Thymus (tissue), 11 donors: ENCODE data around the gene PSMA7. TPM values are rescaled to one million over a fixed set of nuclear protein-coding genes. Genes with fewer than 3 reads are reported as not detected.
A peak's percentile ranks its signal among the peaks of the same experiment; 100 is the strongest.

Experiments used
- DNase-seq, 9 donors: peaks; one replicate each; pipeline ENCODE4 v3.0.0-alpha.2; 2013; ENCODE audit warnings: low spot score in 9 of 9, low read depth in 6 of 9, missing footprints in 1 of 9
- H3K27ac ChIP-seq, 2 donors: one replicate each; pipeline ENCODE4 v1.5.1; 2013; ENCODE audit warnings: control low read depth in 1 of 2, low read depth in 1 of 2, low read length in 1 of 2, mild to moderate bottlenecking in 1 of 2, moderate library complexity in 1 of 2
- H3K27me3 ChIP-seq, 2 donors: one replicate each; pipeline ENCODE4 v1.5.1; 2013; ENCODE audit warnings: low read length in 1 of 2; ENCODE audit not compliant: control insufficient read depth in 2 of 2, insufficient read depth in 1 of 2
- H3K36me3 ChIP-seq, 2 donors: one replicate each; pipeline ENCODE4 v1.5.1; 2013; ENCODE audit warnings: low read length in 1 of 2, mild to moderate bottlenecking in 1 of 2, moderate library complexity in 1 of 2; ENCODE audit not compliant: control insufficient read depth in 2 of 2, insufficient read depth in 2 of 2
- H3K4me1 ChIP-seq, 2 donors: one replicate each; pipeline ENCODE4 v1.5.1; 2013; ENCODE audit warnings: low read length in 2 of 2; ENCODE audit not compliant: control insufficient read depth in 2 of 2, insufficient read depth in 2 of 2
- H3K4me3 ChIP-seq, 2 donors: one replicate each; pipeline ENCODE4 v1.5.1; 2013; ENCODE audit warnings: low read length in 2 of 2, control low read depth in 1 of 2, mild to moderate bottlenecking in 1 of 2
- H3K9me3 ChIP-seq, 2 donors: one replicate each; pipeline ENCODE4 v1.5.1; 2013; ENCODE audit warnings: low read length in 1 of 2, mild to moderate bottlenecking in 1 of 2; ENCODE audit not compliant: control insufficient read depth in 2 of 2, insufficient read depth in 1 of 2
- WGBS: extraction: QIAGEN DNeasy Blood & Tissue Kit; methylation state at CpG from one replicate; pipeline ENCODE4 v1.1.7; 2013; 5-methylcytosine and 5-hydroxymethylcytosine counted together
- polyA plus RNA-seq: library from polyadenylated mRNA; stranded (reverse); fragments of 200-250 nt; gene quantifications from one replicate; pipeline ENCODE4 v1.2.3, GENCODE V29; 2013
- total RNA-seq: library from RNA; stranded (reverse); fragments of 120-200 nt; gene quantifications from one replicate; pipeline ENCODE4 v1.2.4, GENCODE V29; 2013
- donor health status: healthy.

Gene PSMA7
- total and polyA plus RNA-seq, 2 donors: 264 to 362 TPM

GRCh38 chr20:62183426-62184142 lies 40.4 kb upstream of the PSMA7 start:
- Histone ChIP-seq H3K36me3 (peaks cover 0 to 6% of the 10 kb centered on the region in 2 donors), H3K27ac (peak overlapping the region in 1 of 2 donors; percentile 51), H3K9me3 (no peaks in the 10 kb centered on the region), H3K4me3 (peak overlapping the region; percentile 81 to 92), H3K27me3 (no peaks in the 10 kb centered on the region), H3K4me1 (peaks cover 6 to 7% of the 10 kb centered on the region in 2 donors)
- DNase-seq: no peak
- 36% methylated on average over 25 of the region's 25 CpGs for WGBS

- peak; percentile 84 to 98 (median 95) for DNase-seq
- Histone ChIP-seq H3K27me3 (no peaks in the 10 kb centered on the region), H3K9me3 (no peaks in the 10 kb centered on the region), H3K36me3 (peaks cover 0 to 6% of the 10 kb centered on the region in 2 donors), H3K4me3 (peak within 1 kb of the TSS; percentile 81 to 92), H3K4me1 (peaks cover 6 to 7% of the 10 kb centered on the region in 2 donors), H3K27ac (peak within 1 kb of the TSS; percentile 89 to 99)
- under 1% methylated on average over 96 of the region's 96 CpGs for whole genome bisulfite sequencing
These were observed 39.6 kb upstream of the PSMA7 start, which contains the start of gene MTG2 for GRCh38 chr20:62182469-62183425. Gene MTG2 (plus strand): TSS chr20:62183028. CDS start chr20:62193421, 10,393 bp downstream.

GRCh38 chr20:62181808-62182207 lies 38.6 kb upstream of the PSMA7 start:
- no peak for DNase-seq
- Histone ChIP-seq H3K4me3 (peak overlapping the region; percentile 81 to 92), H3K4me1 (peaks cover 5 to 6% of the 10 kb centered on the region in 2 donors), H3K36me3 (peaks cover 0 to 6% of the 10 kb centered on the region in 2 donors), H3K27me3 (no peaks in the 10 kb centered on the region), H3K9me3 (no peaks in the 10 kb centered on the region), H3K27ac (no peak overlapping the region)
- WGBS: 99% methylated on average over 2 of the region's 2 CpGs

- Histone ChIP-seq H3K27ac (no peak overlapping the region), H3K4me3 (no peak overlapping the region), H3K27me3 (no peaks in the 10 kb centered on the region), H3K36me3 (peaks cover 2 to 21% of the 10 kb centered on the region in 2 donors), H3K9me3 (no peaks in the 10 kb centered on the region), H3K4me1 (peaks cover 5 to 6% of the 10 kb centered on the region in 2 donors)
- WGBS: 98% methylated on average over 14 of the region's 14 CpGs
- DNase-seq: no peak
These were observed 35.9 kb upstream of the PSMA7 start for GRCh38 chr20:62179162-62179504.

GRCh38 chr20:62178316-62179161 lies 35.3 kb upstream of the PSMA7 start:
- peaks cover 2 to 25% of the 10 kb centered on the region in 2 donors for H3K36me3 ChIP-seq
- H3K4me1 ChIP-seq: peaks cover 2% of the 10 kb centered on the region in 2 donors
- no peak overlapping the region for H3K4me3 ChIP-seq
- H3K9me3 ChIP-seq: no peaks in the 10 kb centered on the region
- WGBS: 98% methylated on average over 19 of the region's 19 CpGs
- no peaks in the 10 kb centered on the region for H3K27me3 ChIP-seq
- H3K27ac ChIP-seq: no peak overlapping the region
- no peak for DNase-seq

GRCh38 chr20:62177307-62177706 lies 34.1 kb upstream of the PSMA7 start:
- DNase-seq: no peak
- Histone ChIP-seq H3K9me3 (no peaks in the 10 kb centered on the region), H3K36me3 (peaks cover 2 to 36% of the 10 kb centered on the region in 2 donors), H3K4me1 (no peaks in the 10 kb centered on the region), H3K27me3 (no peaks in the 10 kb centered on the region), H3K4me3 (no peak overlapping the region), H3K27ac (no peak overlapping the region)
- WGBS: 97% methylated on average over 9 of the region's 9 CpGs

- 97% methylated on average over 15 of the region's 15 CpGs for WGBS
- DNase-seq: no peak
- H3K4me3 ChIP-seq: no peak overlapping the region
- no peaks in the 10 kb centered on the region for H3K9me3 ChIP-seq
- no peak overlapping the region for H3K27ac ChIP-seq
- peaks cover 2 to 36% of the 10 kb centered on the region in 2 donors for H3K36me3 ChIP-seq
- H3K4me1 ChIP-seq: no peaks in the 10 kb centered on the region
- no peaks in the 10 kb centered on the region for H3K27me3 ChIP-seq
These were observed 33.7 kb upstream of the PSMA7 start for GRCh38 chr20:62176866-62177265.

GRCh38 chr20:62175711-62176110 lies 32.5 kb upstream of the PSMA7 start:
- WGBS: over 99% methylated on average over 10 of the region's 10 CpGs
- no peaks in the 10 kb centered on the region for H3K4me1 ChIP-seq
- no peaks in the 10 kb centered on the region for H3K9me3 ChIP-seq
- no peaks in the 10 kb centered on the region for H3K27me3 ChIP-seq
- H3K36me3 ChIP-seq: peaks cover 2 to 36% of the 10 kb centered on the region in 2 donors
- H3K27ac ChIP-seq: no peak overlapping the region
- H3K4me3 ChIP-seq: no peak overlapping the region
- DNase-seq: no peak
